Fibroblast of peridontal ligament (primary cell): ENCODE data around the gene ARID2.

Source experiments
- DNase-seq: peaks from one replicate; pipeline ENCODE4 v3.0.0-alpha.2; 2010; ENCODE audit errors: extremely low read depth

ARID2 gene

DNA sequence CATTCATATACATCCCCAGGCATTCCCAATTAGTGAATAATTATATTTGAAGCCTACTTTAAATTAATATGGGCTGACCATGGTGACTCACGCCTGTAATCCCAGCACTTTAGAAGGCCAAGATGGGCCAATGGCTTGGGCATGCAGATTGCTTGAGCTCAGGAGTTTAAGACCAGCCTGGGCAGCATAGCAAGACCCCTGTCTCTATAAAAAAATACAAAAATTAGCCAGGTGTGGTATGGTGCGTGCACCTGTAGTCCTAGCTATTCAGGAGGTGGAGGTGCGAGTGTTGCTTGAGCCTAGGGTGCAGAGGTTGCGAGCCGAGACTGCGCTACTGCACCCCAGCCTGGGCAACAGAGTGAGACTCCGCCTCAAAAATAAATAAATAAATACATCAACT, 7.6 kb upstream of the ARID2 start:
- DNase-seq: no peak

DNA sequence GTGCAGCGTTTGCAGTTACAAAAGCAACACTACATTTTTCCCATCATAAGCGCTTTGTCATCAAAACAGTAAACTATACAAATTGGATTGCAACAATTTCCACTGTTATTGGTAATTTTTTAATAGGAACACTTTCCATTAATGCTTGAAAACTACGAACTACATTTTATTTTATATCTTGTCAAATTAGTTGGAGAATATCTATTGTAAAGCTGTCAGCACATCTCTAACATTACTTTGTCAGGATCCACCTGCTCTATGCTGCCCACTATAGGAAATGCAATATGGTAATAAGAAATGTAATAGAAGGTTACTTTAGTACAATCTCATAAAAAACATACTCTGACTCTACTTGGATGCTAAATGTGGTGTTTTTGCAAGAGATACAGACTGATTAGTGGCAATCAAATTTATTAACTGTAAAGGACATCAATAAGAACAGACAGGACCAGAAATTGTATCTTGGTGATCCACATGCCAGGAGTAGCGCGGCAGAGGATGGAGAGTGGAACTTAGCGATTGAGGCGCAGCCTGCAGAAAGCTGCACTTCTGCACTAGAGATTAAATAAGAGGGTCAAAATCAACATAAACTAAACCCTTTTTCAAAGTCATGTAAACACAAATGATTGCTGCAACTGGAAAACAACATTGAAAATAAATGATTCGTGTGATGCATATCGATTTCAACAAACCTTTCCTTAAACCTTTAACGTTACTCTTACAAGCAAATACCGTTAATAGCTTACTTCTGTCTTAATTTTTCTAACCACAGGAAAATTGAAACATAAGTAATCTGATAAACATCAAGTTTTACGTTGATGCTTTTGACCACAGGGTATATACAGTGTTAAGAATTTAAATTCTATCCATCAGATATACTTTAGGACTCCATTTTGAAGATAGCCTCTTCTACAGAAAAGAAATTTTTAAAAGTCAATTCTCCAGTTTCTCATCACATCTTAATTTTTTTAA, 3.6 kb upstream of the ARID2 start:
- peak; percentile 70 for DNase-seq

DNA sequence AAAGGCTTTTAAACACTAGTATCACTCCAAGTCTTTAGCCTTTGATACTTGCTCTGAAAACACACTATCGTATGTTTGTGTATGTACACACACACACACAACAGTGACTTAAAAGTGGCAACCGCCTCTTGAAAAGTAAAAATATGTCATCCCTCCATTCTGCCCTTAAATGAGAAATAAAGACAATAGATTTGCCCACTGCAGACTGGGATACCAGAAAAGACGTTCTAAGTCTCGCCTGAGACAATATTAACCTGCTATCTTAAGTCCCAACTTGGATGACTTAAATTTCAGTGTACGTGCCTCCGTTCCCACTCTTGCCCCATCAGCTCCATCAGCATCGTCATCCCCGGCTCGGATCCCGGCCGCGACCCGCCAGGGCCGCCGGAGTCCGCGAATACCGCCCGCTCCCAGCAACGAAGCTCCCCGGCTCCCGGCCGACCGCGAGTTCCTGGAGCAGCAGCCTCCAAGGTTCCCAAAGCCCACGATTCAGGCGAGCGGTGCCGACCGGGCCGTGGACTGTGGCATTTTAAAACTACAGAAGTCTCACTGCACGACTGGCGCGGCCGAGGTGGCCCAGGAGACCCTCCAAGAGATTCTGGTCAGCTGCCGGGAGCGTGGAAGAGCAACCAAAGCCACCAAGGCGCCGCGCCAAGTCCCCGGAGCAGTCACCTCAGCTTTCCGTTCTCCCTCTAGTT, 2.8 kb upstream of the ARID2 start:
- peak; percentile 39 for DNase-seq

DNA sequence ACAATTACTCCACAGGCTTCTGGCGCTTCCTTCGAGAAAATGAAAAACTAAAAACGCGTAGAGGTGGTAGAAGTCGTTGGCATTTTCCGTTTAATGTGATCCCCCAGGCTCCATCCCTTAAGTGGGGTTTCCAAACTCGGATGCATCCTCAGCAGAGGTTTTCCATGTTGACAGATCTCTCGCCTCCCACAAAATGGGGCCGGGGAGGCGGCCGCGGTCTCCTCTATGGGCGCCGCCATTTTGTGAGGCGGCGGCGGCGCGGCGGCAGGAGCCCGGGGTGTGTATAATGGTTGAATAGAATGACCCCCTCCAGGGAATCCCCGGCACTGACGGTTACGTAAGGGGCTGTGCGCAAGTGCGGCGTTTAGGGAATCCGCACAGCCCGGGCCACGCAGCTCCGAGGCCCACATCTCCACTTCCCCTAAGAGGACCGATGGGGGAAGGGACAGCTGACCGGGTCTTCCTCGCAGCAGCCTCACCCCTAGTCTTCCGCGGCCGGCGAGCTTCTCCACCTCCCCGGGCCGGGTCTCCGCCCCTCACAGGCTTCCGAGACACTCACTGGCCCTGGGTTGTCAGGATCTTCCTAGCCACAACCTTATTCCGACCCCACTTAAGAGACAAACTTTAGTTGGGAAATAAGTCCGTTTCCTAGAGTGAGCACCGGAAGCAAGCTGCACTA, 2.1 kb upstream of the ARID2 start:
- peak; percentile 97 for DNase-seq

DNA sequence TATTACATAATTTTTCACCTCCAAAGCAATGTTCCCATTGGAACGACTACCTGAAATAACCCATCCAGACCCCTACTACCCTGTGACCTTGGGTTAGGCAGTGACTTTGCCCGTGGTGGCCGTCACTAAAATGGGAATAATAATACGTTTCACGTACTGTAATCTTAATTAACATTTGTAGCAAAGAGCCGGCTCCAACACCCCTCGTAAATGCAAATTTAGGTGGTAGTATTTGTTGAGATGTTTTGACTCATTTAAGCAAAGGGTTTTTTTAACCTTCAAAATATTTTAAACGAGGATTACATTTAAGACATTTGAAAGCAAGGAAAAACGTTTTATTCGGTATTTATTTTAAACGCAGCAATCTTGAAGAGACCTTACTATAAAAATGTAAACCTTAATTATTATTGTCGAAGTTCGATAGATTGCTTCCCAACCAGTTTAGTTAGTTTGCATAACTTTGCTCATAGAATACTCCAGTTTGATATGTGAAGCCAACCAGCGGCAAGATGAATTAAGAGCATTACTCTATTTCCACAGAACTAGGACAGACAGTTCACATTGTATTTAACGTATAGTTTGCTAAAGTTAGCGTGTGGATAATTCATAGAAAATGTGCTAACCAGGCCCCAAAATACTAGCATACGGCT, 1.4 kb upstream of the ARID2 start:
- no peak for DNase-seq

DNA sequence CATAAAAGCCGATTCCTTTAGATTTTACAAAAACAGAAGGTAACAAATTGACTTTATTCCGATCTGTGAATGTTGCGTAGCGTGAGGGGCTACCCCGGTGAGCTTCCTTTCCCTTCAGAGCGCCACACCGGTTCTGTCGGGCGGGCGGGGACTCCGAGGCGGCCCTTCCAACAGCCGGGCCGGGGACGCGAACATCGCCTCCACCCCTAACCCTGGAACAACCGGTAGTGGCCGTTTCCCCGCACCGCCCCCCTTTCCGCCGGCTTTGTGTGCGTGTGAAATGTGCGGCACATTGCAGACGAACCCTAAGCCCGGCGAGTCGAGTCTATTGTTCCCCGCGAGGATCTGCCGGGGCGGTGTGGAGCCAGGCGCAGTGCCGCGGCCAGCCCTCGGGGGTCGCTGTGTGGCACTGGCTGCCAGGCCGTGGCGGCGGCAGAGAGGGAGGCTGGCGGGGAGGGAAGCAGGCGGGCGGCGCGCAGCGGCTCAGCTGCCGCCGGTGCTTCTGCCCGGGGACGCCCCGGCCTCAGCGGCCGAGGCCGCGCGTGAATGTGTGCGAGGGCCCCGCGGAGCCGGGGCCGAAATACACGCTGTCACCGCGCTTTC, 775 bp upstream of the ARID2 start:
- peak; percentile 94 for DNase-seq

DNA sequence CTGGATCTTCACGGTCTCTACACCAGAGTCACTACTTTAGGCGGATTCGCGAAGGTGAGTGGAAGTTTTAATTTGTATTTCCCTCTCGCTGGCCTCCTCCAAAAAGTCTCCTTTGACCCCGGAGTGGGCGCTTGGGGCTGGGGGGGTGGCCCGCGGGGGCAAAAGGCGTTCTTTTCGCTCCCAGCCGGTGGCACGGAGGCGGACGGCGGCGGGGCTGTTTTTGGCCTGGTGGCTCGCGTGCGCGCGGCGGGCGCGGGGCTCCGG, 510 bp downstream of the ARID2 start:
- no peak for DNase-seq

DNA sequence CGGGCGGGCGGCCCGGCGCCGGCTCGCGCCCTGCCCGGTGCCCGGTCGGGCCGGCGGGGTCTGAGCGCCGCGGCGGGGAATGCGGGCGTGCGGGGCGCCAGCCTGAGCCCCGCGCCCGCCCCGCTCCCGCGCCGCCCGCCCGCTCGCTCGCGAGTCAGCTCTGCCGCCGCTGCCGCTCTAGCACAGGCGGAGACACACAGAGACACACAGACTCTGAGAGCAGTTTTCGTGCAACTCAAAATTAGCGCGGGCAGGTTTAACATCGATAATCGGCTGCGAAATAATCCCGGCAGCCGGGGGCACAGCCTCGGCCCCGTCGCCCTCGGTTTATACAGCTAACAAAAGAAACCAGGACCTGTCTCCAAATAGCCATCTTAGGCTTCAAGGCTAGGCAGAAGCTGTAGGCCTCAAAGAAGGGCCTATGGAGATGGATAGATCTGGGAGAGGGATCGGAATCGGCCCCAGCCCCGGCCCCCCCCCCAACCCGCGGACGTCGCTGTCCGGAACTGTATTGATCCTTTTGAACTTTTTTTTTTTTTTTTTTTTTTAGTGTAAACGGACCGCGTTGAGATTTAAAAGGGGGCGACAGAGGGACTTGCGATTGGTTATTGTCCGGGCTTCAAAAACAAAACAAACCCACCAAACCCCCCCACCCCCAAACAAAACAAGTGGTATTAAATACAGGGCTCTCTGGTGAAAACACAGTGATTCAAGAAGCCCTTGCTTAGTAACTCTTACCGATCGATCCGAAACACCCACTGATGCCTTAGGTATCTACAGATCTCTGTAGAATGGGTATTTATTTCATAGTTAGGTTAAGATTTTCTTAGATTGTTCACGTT, 1.1 kb downstream of the ARID2 start:
- DNase-seq: peak; percentile 59

DNA sequence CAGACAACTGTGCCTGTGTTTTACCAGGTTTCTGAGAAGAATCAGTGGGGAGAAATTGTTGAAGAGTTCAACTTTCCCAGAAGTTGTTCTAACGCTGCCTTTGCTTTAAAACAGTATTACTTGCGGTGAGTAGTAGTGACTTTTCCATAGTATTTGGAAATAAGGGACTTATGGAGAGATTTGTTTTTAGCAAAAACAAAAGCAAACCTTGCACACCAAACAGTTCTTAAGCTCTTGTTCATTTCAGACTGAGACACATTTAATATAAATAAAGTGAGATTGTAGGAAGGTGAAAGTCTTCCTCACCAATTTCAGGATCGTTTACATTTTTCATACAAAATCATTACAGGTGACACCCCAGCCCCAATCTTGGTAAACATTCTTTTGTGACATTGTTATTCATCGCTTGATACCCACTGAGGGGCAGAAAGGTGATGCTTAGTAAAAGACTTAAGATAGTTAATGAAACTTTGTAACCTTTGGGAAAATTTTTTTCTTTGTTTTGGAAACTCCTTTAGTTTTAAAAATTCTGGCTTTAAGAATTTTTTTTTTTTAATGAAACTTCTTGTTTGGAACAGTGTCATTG, 1.8 kb downstream of the ARID2 start:
- peak; percentile 11 for DNase-seq

DNA sequence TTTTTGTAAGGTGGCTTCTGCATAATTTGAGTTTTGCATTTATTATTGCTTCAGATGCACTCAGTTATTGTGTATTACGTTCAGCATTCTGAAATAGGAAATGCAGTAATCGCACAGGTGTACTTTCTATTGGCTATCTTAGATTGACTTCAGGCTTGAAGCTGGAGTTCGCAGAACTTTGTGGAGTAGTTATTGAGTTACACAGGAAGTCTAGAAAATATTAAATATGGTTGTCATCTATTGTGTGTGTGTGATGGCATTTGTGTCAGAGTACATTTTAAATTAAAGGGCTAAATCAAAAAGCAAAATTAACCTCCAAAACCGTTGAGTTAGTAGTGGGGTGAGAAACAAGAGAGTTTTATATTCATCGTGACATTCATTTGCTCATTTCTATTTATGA, 2.7 kb downstream of the ARID2 start:
- peak; percentile 39 for DNase-seq

DNA sequence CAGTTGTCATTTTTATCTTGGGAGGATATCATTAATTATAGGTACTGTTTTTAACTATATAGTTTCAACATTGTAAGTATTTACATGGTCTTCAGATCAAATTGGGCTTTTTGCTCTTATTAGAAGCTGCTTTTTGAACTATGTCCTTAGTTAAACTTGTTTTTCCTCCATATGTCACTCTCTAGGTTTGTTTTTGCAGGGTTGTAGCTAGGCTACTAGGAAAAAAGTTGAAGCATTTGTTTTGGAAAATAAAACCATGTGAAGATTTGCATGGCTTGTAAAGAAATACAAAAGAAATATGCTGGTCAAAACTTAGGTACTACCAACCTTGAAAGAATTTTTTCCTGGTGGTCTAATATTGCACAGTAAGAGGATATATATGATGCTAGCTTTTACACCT, 3.4 kb downstream of the ARID2 start:
- DNase-seq: peak; percentile 37

DNA sequence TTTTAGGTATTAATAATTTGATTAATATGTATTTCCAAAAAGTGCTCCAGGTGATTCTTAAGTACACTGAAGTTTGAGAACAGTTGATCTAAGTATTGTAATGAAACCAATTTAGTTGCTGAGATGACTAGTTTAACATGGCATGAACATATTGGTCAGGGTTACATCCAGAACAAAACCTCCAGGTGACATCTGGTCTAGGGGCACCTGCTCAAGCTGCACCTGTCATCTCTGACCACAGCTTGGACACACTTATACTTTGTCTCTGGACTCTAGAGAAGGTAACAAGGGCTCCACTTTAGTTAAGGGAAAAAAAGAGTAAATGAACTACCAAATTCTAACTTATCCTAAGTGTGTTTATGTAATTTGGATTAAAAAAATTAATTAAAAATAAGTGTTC, 8.1 kb downstream of the ARID2 start:
- DNase-seq: no peak

DNA sequence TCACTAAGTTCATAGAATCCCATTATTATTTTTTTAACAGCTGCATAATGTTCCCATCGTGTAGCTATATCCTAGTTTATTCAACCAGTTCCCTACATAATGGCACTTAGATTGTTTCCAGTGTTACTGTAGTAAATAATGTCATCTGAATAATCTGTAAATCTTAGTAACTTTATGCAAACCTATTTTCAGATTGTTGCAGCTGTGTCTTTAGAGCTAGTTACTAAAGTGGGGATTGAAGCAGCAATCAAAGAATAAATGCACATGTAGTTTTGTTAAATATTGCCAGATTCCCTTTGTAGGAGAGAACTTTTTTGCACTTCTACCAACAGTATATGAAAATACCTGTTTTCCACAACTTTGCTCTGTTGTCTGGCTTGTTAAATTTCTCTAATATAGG, 13.1 kb downstream of the ARID2 start:
- DNase-seq: no peak

DNA sequence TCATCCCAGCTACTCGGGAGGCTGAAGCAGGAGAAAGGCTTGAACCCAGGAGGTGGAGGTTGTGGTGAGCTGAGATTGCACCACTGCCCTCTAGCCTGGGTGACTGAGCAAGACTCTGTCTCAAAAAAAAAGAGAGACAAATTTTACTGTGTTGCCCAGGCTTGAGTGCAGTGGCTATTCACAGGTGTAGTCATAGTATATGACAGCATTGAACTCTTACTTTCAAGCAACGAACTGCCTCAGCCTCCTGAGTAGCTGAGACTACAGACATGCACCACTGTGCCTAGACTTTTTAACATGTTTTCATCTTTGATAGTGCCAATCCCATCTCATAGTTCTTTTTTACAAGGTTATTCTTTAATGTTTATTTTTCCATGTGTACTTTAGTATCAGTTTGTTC, 13.7 kb downstream of the ARID2 start:
- no peak for DNase-seq

DNA sequence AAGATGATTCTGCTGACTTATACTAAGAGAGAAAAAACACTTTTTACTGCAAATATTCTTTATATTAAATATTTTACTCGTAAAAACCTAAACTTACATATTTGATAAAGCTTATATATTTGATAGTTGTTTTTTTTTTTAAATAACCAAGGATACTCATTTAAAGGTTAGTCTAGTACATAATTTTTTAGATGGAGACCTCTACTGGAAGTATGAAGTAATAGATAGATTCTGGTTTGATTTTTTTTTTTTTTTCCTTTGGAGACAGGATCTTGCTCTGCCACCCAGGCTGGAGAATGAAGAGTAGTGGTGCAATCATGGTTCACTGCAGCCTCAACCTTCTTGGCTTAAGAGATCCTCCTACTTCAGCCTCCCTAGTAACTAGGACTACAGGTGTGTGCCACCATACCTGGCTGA, 16.4 kb downstream of the ARID2 start:
- peak; percentile 57 for DNase-seq

DNA sequence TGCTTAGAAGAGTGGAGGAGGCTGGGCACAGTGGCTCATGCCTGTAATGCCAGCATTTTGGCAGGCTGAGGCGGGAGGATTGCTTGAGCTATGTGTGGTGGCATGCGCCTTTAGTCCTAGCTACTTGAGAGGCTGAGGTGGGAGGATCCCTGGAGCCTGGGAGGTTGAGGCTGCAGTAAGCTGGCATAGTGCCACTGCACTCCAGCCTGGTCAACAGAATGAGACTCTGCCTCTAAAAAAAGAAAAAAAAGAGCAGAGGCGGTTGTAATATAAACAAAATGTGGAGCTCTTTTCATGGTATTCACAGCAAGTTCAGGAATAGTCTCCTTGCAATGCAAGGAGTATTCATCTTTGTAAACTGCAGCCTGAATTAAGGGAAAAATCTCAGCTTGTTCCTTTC, 27.2 kb downstream of the ARID2 start:
- DNase-seq: no peak

DNA sequence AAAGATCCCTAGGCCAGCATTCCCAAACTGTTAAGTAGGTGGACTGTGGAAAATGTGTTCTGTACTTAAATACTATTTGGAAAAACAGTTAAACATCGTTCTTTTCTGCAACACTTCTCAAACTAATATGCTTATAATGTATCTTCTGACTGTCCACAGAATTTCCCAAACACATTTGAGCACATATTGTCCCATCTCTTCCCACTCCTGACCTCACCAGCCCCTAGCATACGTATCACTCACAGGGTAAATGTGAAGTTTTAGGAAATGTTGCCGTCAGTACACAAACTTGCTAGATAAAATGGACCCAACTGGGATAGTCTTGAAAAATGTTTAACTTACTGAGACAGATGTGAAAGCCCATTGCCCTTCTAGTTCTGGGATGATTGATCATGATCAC, 27.7 kb downstream of the ARID2 start:
- no peak for DNase-seq

DNA sequence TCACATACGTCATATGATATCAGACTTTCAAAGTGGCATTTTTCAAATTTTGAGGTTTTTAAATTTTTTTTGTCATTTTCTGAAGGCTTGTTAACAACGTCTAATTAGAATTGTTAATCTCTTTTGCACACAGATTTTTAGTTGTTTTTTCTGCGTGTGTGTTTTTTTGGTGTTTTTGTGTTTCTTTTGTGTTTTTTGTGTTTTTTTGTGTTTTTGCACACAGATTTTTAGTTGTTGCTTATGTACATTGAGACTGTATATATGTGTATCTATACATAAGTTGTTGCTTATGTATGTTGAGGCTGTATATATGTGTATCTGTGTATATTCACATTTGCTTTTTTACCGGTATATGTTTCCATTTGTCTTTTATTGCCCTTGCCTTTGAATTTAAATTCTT, 30.8 kb downstream of the ARID2 start:
- DNase-seq: no peak

DNA sequence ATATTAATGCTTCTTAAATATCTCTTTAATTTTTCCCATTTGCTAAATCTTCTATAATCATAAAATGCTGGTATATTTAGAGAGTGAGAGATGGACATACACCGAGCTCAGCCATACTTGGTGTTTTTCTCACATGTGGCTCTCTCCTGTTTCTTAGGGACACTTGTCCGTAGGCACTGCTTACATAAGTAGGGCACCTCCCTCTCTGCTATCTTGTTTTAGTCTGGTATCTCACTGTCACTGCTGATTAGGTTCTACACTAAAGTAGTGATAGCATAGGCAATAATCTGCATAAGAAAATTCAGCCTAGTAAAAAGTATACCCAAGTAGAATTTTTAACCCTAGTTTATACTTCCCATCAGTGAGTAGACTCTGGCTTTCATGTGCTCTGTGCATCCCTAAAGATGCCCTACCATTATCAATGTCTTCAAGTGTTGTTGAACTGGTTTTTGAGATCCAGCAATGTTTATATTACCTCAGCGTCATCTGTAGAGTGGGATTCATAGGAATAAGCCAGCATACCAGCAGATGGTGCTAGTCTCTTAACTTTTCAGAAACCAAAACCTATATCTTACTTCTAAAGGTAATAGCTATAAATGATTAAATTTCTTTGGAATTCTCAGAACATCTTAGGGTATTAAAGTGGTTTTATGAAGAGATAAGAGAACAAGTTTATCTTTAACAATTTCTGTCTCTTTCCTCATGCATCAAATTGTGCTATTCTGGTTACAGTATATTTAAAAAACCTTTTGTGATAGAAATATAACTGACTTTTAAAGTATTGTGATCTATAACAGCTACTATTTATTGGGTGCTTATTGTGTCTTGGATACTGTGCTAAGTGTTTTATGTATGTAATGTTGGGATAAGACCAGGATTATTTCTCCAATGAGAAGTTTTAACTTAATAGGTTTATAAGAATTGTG, 32.9 kb downstream of the ARID2 start:
- DNase-seq: peak; percentile 79
